Neuronal stem cell (in vitro differentiated cells): ENCODE results near the gene SLC5A1.

Experiments used
- DNase-seq: peaks from one replicate; pipeline ENCODE4 v3.0.0-alpha.2; 2013; ENCODE audit warnings: low spot score
- H2AFZ ChIP-seq: one replicate; pipeline ENCODE4 v1.6.1; 2013; ENCODE audit warnings: mild to moderate bottlenecking, low read length, inconsistent platforms
- H2AK5ac ChIP-seq: 2 replicates; pipeline ENCODE4 v1.6.1; 2013; ENCODE audit warnings: low read depth, mild to moderate bottlenecking, inconsistent platforms, low read length, moderate library complexity, mixed read lengths
- H2BK120ac ChIP-seq: 2 replicates; pipeline ENCODE4 v1.6.1; 2013; ENCODE audit warnings: low read depth, mild to moderate bottlenecking, inconsistent platforms, low read length, moderate library complexity, mixed read lengths
- H2BK12ac ChIP-seq: one replicate; pipeline ENCODE4 v1.6.1; 2013; ENCODE audit warnings: low read length, inconsistent platforms
- H2BK15ac ChIP-seq: 2 replicates; pipeline ENCODE4 v1.6.1; 2013; ENCODE audit warnings: mild to moderate bottlenecking, low read length, inconsistent platforms, mixed read lengths
- H2BK5ac ChIP-seq: one replicate; pipeline ENCODE4 v1.6.1; 2013; ENCODE audit warnings: inconsistent platforms, mild to moderate bottlenecking, low read length, moderate library complexity
- H3K14ac ChIP-seq: one replicate; pipeline ENCODE4 v1.6.1; 2013; ENCODE audit warnings: low read length, inconsistent platforms
- H3K18ac ChIP-seq: 2 replicates; pipeline ENCODE4 v1.6.1; 2013; ENCODE audit warnings: low read length, inconsistent platforms
- H3K23ac ChIP-seq: 2 replicates; pipeline ENCODE4 v1.6.1; 2013; ENCODE audit warnings: low read depth, mild to moderate bottlenecking, mixed read lengths, low read length, inconsistent platforms; ENCODE audit not compliant: poor library complexity
- H3K27ac ChIP-seq: replicated peaks from 3 replicates; pipeline ENCODE4 v1.5.1; 2013; ENCODE audit warnings: low read length, inconsistent platforms
- H3K27me3 ChIP-seq, 3 experiments: 2 replicates each; pipeline ENCODE4 v1.6.1; 2013; ENCODE audit warnings: low read length in 3 of 3, mild to moderate bottlenecking in 2 of 3, inconsistent platforms in 1 of 3, low read depth in 1 of 3, mixed read lengths in 1 of 3, moderate library complexity in 1 of 3; ENCODE audit not compliant: control insufficient read depth in 3 of 3, insufficient read depth in 3 of 3
- H3K36me3 ChIP-seq, 2 donors: replicated peaks in 1 of 2; 2 replicates each; pipeline ENCODE4 v1.6.1; 2013; ENCODE audit warnings: low read length in 2 of 2; ENCODE audit not compliant: control insufficient read depth in 2 of 2, insufficient read depth in 2 of 2
- H3K4ac ChIP-seq: 2 replicates; pipeline ENCODE4 v1.6.1; 2013; ENCODE audit warnings: inconsistent platforms, mild to moderate bottlenecking, low read length, moderate library complexity
- H3K4me1 ChIP-seq, 2 donors: 1 replicate in 1 of 2; 2 replicates in 1 of 2; pipeline ENCODE4 v1.6.1; 2013; ENCODE audit warnings: low read length in 2 of 2, low read depth in 1 of 2; ENCODE audit not compliant: control insufficient read depth in 2 of 2, insufficient read depth in 1 of 2
- H3K4me2 ChIP-seq: one replicate; pipeline ENCODE4 v1.6.1; 2013; ENCODE audit warnings: mild to moderate bottlenecking, low read length, inconsistent platforms; ENCODE audit not compliant: insufficient read depth, poor library complexity, severe bottlenecking
- H3K4me3 ChIP-seq, 2 donors: 2 replicates each; pipeline ENCODE4 v1.5.1; 2013; ENCODE audit warnings: low read length in 2 of 2, mild to moderate bottlenecking in 2 of 2, inconsistent platforms in 1 of 2, moderate library complexity in 1 of 2
- H3K79me1 ChIP-seq: one replicate; pipeline ENCODE4 v1.6.1; 2013; ENCODE audit warnings: low read depth, mild to moderate bottlenecking, inconsistent platforms, low read length, moderate library complexity
- H3K9ac ChIP-seq: one replicate; pipeline ENCODE4 v1.6.1; 2013; ENCODE audit warnings: mild to moderate bottlenecking, low read depth, low read length, inconsistent platforms; ENCODE audit not compliant: poor library complexity
- H3K9me3 ChIP-seq, 2 donors: replicated peaks in 1 of 2; 2 replicates each; pipeline versions ENCODE3 to v1.6.1; 2013; ENCODE audit warnings: low read length in 2 of 2, mild to moderate bottlenecking in 2 of 2, inconsistent platforms in 1 of 2, low read depth in 1 of 2, mixed read lengths in 1 of 2, moderate library complexity in 1 of 2; ENCODE audit not compliant: control insufficient read depth in 2 of 2, insufficient read depth in 1 of 2
- H4K8ac ChIP-seq: one replicate; pipeline ENCODE4 v1.6.1; 2013; ENCODE audit warnings: low read depth, mild to moderate bottlenecking, inconsistent platforms, low read length, moderate library complexity
- H4K91ac ChIP-seq: one replicate; pipeline ENCODE4 v1.6.1; 2013; ENCODE audit warnings: low read length, low read depth, mild to moderate bottlenecking, inconsistent platforms; ENCODE audit not compliant: poor library complexity
- WGBS, 2 donors: extraction: QIAGEN DNeasy Blood & Tissue Kit; methylation state at CpG; one replicate each; pipeline ENCODE4 v1.1.7; 2013; ENCODE audit warnings: missing lambda C conversion rate in 2 of 2, mixed read lengths in 1 of 2; ENCODE audit not compliant: insufficient read length in 2 of 2, insufficient replicate concordance in 1 of 2; ENCODE audit errors: extremely low coverage in 2 of 2; 5-methylcytosine and 5-hydroxymethylcytosine counted together

The SLC5A1 gene

GRCh38 chr22:32037236-32037635, 5.8 kb upstream of the SLC5A1 start:
- no peak overlapping the region for H3K9ac ChIP-seq
- no peak for DNase-seq
- H3K4me3 ChIP-seq: no peak overlapping the region
- no CpG with 5 or more reads among the region's 6 CpGs for WGBS, 2 donors
- H3K23ac ChIP-seq: no peak overlapping the region
- no peak overlapping the region for H4K8ac ChIP-seq
- no peak overlapping the region for H2AK5ac ChIP-seq
- no peaks in the 10 kb centered on the region for H3K36me3 ChIP-seq
- H3K18ac ChIP-seq: no peak overlapping the region
- H2BK15ac ChIP-seq: no peak overlapping the region
- H4K91ac ChIP-seq: no peak overlapping the region
- H2BK12ac ChIP-seq: no peak overlapping the region
- H3K4me2 ChIP-seq: no peak overlapping the region
- H2AFZ ChIP-seq: no peak overlapping the region
- no peak overlapping the region for H3K4ac ChIP-seq
- no peak overlapping the region for H2BK5ac ChIP-seq
- no peak overlapping the region for H2BK120ac ChIP-seq
- no peaks in the 10 kb centered on the region for H3K79me1 ChIP-seq
- peaks cover 0 to 6% (median 0%) of the 10 kb centered on the region in 3 experiments for H3K27me3 ChIP-seq
- no peak overlapping the region for H3K14ac ChIP-seq
- no peaks in the 10 kb centered on the region for H3K9me3 ChIP-seq
- no peaks in the 10 kb centered on the region for H3K4me1 ChIP-seq
- no peak overlapping the region for H3K27ac ChIP-seq

- Histone ChIP-seq H3K23ac (no peak overlapping the region), H4K8ac (no peak overlapping the region), H2AK5ac (no peak overlapping the region), H2BK12ac (no peak overlapping the region), H3K27me3 (peaks cover 0 to 19% (median 0%) of the 10 kb centered on the region in 3 experiments), H3K4me1 (no peaks in the 10 kb centered on the region), H2AFZ (no peak overlapping the region), H2BK15ac (no peak overlapping the region), H3K79me1 (no peaks in the 10 kb centered on the region), H3K27ac (no peak overlapping the region), H2BK5ac (no peak overlapping the region), H3K4me3 (no peak overlapping the region), H3K14ac (no peak overlapping the region), H3K4me2 (no peak overlapping the region), H3K18ac (no peak overlapping the region), H3K9me3 (no peaks in the 10 kb centered on the region), H3K9ac (no peak overlapping the region), H3K4ac (no peak overlapping the region), H2BK120ac (no peak overlapping the region), H4K91ac (no peak overlapping the region), H3K36me3 (no peaks in the 10 kb centered on the region)
- DNase-seq: no peak
- WGBS, 2 donors: no CpG with 5 or more reads among the region's 3 CpGs
These were observed 2.6 kb upstream of the SLC5A1 start for GRCh38 chr22:32040324-32040904.

- no peaks in the 10 kb centered on the region for H3K9me3 ChIP-seq
- no peak overlapping the region for H2BK120ac ChIP-seq
- no peak overlapping the region for H2AK5ac ChIP-seq
- H3K9ac ChIP-seq: no peak overlapping the region
- H2AFZ ChIP-seq: no peak overlapping the region
- H2BK15ac ChIP-seq: no peak overlapping the region
- H3K27me3 ChIP-seq: peaks cover 0 to 19% (median 0%) of the 10 kb centered on the region in 3 experiments
- no peaks in the 10 kb centered on the region for H3K4me1 ChIP-seq
- H4K8ac ChIP-seq: no peak overlapping the region
- peak overlapping the region; percentile 9 for H3K23ac ChIP-seq
- no peak for DNase-seq
- no peak overlapping the region for H4K91ac ChIP-seq
- no peak overlapping the region for H2BK5ac ChIP-seq
- H3K4me2 ChIP-seq: no peak overlapping the region
- H3K4ac ChIP-seq: no peak overlapping the region
- no peak overlapping the region for H3K27ac ChIP-seq
- H3K4me3 ChIP-seq: no peak overlapping the region
- no peak overlapping the region for H2BK12ac ChIP-seq
- H3K79me1 ChIP-seq: no peaks in the 10 kb centered on the region
- H3K14ac ChIP-seq: no peak overlapping the region
- no peaks in the 10 kb centered on the region for H3K36me3 ChIP-seq
- peak overlapping the region; percentile 32 for H3K18ac ChIP-seq
- no CpG with 5 or more reads among the region's 9 CpGs for WGBS, 2 donors
These were observed 330 bp downstream of the SLC5A1 start for GRCh38 chr22:32043391-32043790.

- no peak overlapping the region for H2AFZ ChIP-seq
- peaks cover 0 to 19% (median 0%) of the 10 kb centered on the region in 3 experiments for H3K27me3 ChIP-seq
- no peaks in the 10 kb centered on the region for H3K36me3 ChIP-seq
- H2BK120ac ChIP-seq: no peak overlapping the region
- no peak overlapping the region for H3K9ac ChIP-seq
- no CpG with 5 or more reads among the region's 1 CpG for WGBS, 2 donors
- H2BK15ac ChIP-seq: no peak overlapping the region
- H3K27ac ChIP-seq: no peak overlapping the region
- H3K23ac ChIP-seq: no peak overlapping the region
- H2AK5ac ChIP-seq: no peak overlapping the region
- H3K14ac ChIP-seq: no peak overlapping the region
- DNase-seq: no peak
- no peaks in the 10 kb centered on the region for H3K4me1 ChIP-seq
- H3K4me2 ChIP-seq: no peak overlapping the region
- no peaks in the 10 kb centered on the region for H3K79me1 ChIP-seq
- no peak overlapping the region for H3K4me3 ChIP-seq
- no peaks in the 10 kb centered on the region for H3K9me3 ChIP-seq
- H3K4ac ChIP-seq: no peak overlapping the region
- no peak overlapping the region for H3K18ac ChIP-seq
- H4K8ac ChIP-seq: no peak overlapping the region
- H2BK12ac ChIP-seq: no peak overlapping the region
- H2BK5ac ChIP-seq: no peak overlapping the region
- no peak overlapping the region for H4K91ac ChIP-seq
These were observed 1.4 kb downstream of the SLC5A1 start for GRCh38 chr22:32044477-32044876.
